Brain microvascular endothelial cell (primary cell): Measurements from ENCODE around the gene OR2T29.
"Not testable (repeated sequence)": the region's sequence is repeated elsewhere in the genome, so short reads cannot be mapped to it uniquely, and the experiment has no call there.

Experiments used
- DNase-seq: peaks from one replicate; pipeline ENCODE4 v3.0.0-alpha.2; 2020
- H3K27ac ChIP-seq: fragments of 250-450 bp; sonication (Bioruptor Pico); 2 replicates; pipeline ENCODE4 v1.5.1; 2020; ENCODE audit warnings: mild to moderate bottlenecking, moderate library complexity
- H3K27me3 ChIP-seq: fragments of 250-450 bp; sonication (Bioruptor Pico); replicated peaks from 2 replicates; pipeline ENCODE4 v1.5.1; 2020; ENCODE audit warnings: mild to moderate bottlenecking
- H3K36me3 ChIP-seq: fragments of 250-450 bp; sonication (Bioruptor Pico); replicated peaks from 2 replicates; pipeline ENCODE4 v1.5.1; 2020; ENCODE audit warnings: mild to moderate bottlenecking
- H3K4me3 ChIP-seq: 2 replicates; pipeline ENCODE4 v1.5.1; 2011; ENCODE audit warnings: low read depth, mild to moderate bottlenecking, control low read depth, low read length, moderate library complexity
- CTCF ChIP-seq: IDR thresholded peaks from 2 replicates; pipeline ENCODE4 v1.5.1; 2011; ENCODE audit warnings: low read depth, mild to moderate bottlenecking, moderate library complexity, low read length, control low read depth, inconsistent platforms; ENCODE audit errors: missing control alignments
- in situ Hi-C: cut with HindIII; loops from 2 replicates; pipeline ENCODE4 v1.10.0; 2017; ENCODE audit warnings: low sequenced_read_pairs, low pct_ligation_motif_present

OR2T29 gene

GRCh38 chr1:248562672-248563071, at the start of gene OR2T29:
Gene OR2T29, minus strand, starts transcription at chr1:248562772. Its CDS starts 3,281 bp downstream, at chr1:248559491.
- H3K36me3 ChIP-seq, H3K4me3 ChIP-seq, H3K27me3 ChIP-seq, DNase-seq, H3K27ac ChIP-seq, in situ Hi-C loops: not testable (repeated sequence)

GRCh38 chr1:248611883-248612414, 49.4 kb upstream of the OR2T29 start:
- Histone ChIP-seq H3K36me3 (no peaks in the 10 kb centered on the region), H3K4me3 (no peak overlapping the region), H3K27me3 (no peaks in the 10 kb centered on the region), H3K27ac (no peak overlapping the region)
- no peak for TF ChIP-seq CTCF
- no peak for DNase-seq
- in situ Hi-C loops = no loop called here

- DNase-seq = no peak
- Histone ChIP-seq H3K27me3 (no peaks in the 10 kb centered on the region), H3K4me3 (no peak overlapping the region), H3K36me3 (no peaks in the 10 kb centered on the region), H3K27ac (no peak overlapping the region)
- in situ Hi-C loops = no loop called here
- TF ChIP-seq CTCF = no peak
Observed at GRCh38 chr1:248610301-248610700, 47.7 kb upstream of the OR2T29 start.

GRCh38 chr1:248599396-248599795, 36.8 kb upstream of the OR2T29 start:
- no peak for TF ChIP-seq CTCF

GRCh38 chr1:248597589-248597988, 35.0 kb upstream of the OR2T29 start, which contains the start of gene OR2T10:
Gene OR2T10, minus strand, starts transcription at chr1:248597700. Its CDS starts 3,932 bp downstream, at chr1:248593768.
- Histone ChIP-seq H3K27me3 (no peaks in the 10 kb centered on the region), H3K36me3 (no peaks in the 10 kb centered on the region), H3K4me3 (no peak within 1 kb of the TSS), H3K27ac (no peak within 1 kb of the TSS)
- in situ Hi-C loops = no loop called here
- no peak for TF ChIP-seq CTCF
- DNase-seq = no peak

More at GRCh38 chr1:248599396-248599795, 36.8 kb upstream of the OR2T29 start:
- Histone ChIP-seq H3K27ac (no peak overlapping the region), H3K4me3 (no peak overlapping the region), H3K27me3 (no peaks in the 10 kb centered on the region), H3K36me3 (no peaks in the 10 kb centered on the region)
- in situ Hi-C loops = no loop called here
- no peak for DNase-seq

GRCh38 chr1:248596615-248597014, 34.0 kb upstream of the OR2T29 start:
- Histone ChIP-seq H3K27ac (no peak overlapping the region), H3K4me3 (no peak overlapping the region), H3K36me3 (no peaks in the 10 kb centered on the region), H3K27me3 (no peaks in the 10 kb centered on the region)
- no peak for DNase-seq
- no peak for TF ChIP-seq CTCF
- in situ Hi-C loops = no loop called here
